Liver (tissue), 9 donors: ENCODE results near the gene ERFL. TPM values are rescaled to one million over a fixed set of nuclear protein-coding genes. Genes with fewer than 3 reads are reported as not detected.

Experiments used
- DNase-seq: peaks from one replicate; pipeline ENCODE4 v3.0.0-alpha.2; 2017; ENCODE audit warnings: low spot score
- H3K27ac ChIP-seq, 2 donors: one replicate each; pipeline ENCODE4 v1.7.0; 2013; ENCODE audit warnings: inconsistent platforms in 2 of 2, low read length in 2 of 2, control low read depth in 1 of 2, low read depth in 1 of 2, mild to moderate bottlenecking in 1 of 2
- H3K27me3 ChIP-seq, 4 donors: one replicate each; pipeline versions ENCODE4 v1.6.1 to v1.7.0; 2013; ENCODE audit warnings: low read length in 3 of 4, inconsistent platforms in 1 of 4, mild to moderate bottlenecking in 1 of 4, moderate library complexity in 1 of 4; ENCODE audit not compliant: control insufficient read depth in 4 of 4, insufficient read depth in 4 of 4
- H3K36me3 ChIP-seq, 4 donors: one replicate each; pipeline versions ENCODE4 v1.6.1 to v1.7.0; 2013; ENCODE audit warnings: low read length in 3 of 4, mild to moderate bottlenecking in 3 of 4, low read depth in 1 of 4, moderate library complexity in 1 of 4; ENCODE audit not compliant: control insufficient read depth in 4 of 4, insufficient read depth in 3 of 4
- H3K4me1 ChIP-seq, 4 donors: one replicate each; pipeline versions ENCODE4 v1.6.1 to v1.7.0; 2013; ENCODE audit warnings: low read length in 3 of 4, mild to moderate bottlenecking in 3 of 4, moderate library complexity in 1 of 4; ENCODE audit not compliant: control insufficient read depth in 4 of 4, insufficient read depth in 4 of 4
- H3K4me3 ChIP-seq, 3 donors: one replicate each; pipeline versions ENCODE4 v1.6.1 to v1.7.0; 2013; ENCODE audit warnings: low read length in 3 of 3, control low read depth in 1 of 3, low read depth in 1 of 3, mild to moderate bottlenecking in 1 of 3
- H3K9ac ChIP-seq, 2 donors: one replicate each; pipeline ENCODE4 v1.7.0; 2013; ENCODE audit warnings: low read length in 2 of 2, mild to moderate bottlenecking in 2 of 2, moderate library complexity in 2 of 2, control low read depth in 1 of 2, low read depth in 1 of 2
- H3K9me3 ChIP-seq, 4 donors: one replicate each; pipeline versions ENCODE4 v1.6.1 to v1.7.0; 2013; ENCODE audit warnings: low read length in 3 of 4; ENCODE audit not compliant: control insufficient read depth in 4 of 4
- ATF3 ChIP-seq: IDR thresholded peaks from 2 replicates; pipeline ENCODE4 v1.6.1; 2016; ENCODE audit warnings: antibody characterized with exemption
- EGR1 ChIP-seq, 2 donors: IDR thresholded peaks; 2 replicates each; pipeline ENCODE4 v1.6.1; 2016 to 2018; ENCODE audit warnings: antibody characterized with exemption in 2 of 2, low read depth in 2 of 2
- FOXA1 ChIP-seq: IDR thresholded peaks from 2 replicates; pipeline ENCODE4 v1.6.1; 2016; ENCODE audit warnings: antibody characterized with exemption
- FOXA2 ChIP-seq: IDR thresholded peaks from 2 replicates; pipeline ENCODE4 v1.6.1; 2016; ENCODE audit warnings: antibody characterized with exemption
- GABPA ChIP-seq, 2 donors: IDR thresholded peaks in 1 of 2; conservative IDR thresholded peaks in 1 of 2; 2 replicates each; pipeline ENCODE4 v1.6.1; 2016; ENCODE audit warnings: antibody characterized with exemption in 2 of 2, mild to moderate bottlenecking in 1 of 2, moderate library complexity in 1 of 2
- HNF4A ChIP-seq, 2 donors: conservative IDR thresholded peaks; 2 replicates each; pipeline ENCODE4 v1.6.1; 2016; ENCODE audit warnings: antibody characterized with exemption in 2 of 2, mild to moderate bottlenecking in 2 of 2
- HNF4G ChIP-seq: IDR thresholded peaks from 2 replicates; pipeline ENCODE4 v1.6.1; 2016; ENCODE audit warnings: antibody characterized with exemption
- JUND ChIP-seq, 2 donors: IDR thresholded peaks; 2 replicates each; pipeline ENCODE4 v1.6.1; 2016; ENCODE audit warnings: antibody characterized with exemption in 2 of 2
- MAX ChIP-seq: IDR thresholded peaks from 2 replicates; pipeline ENCODE4 v1.6.1; 2016; ENCODE audit warnings: antibody characterized with exemption
- NR2F2 ChIP-seq: IDR thresholded peaks from 2 replicates; pipeline ENCODE4 v1.6.1; 2016; ENCODE audit warnings: antibody characterized with exemption
- RAD21 ChIP-seq, 2 donors: IDR thresholded peaks; 2 replicates each; pipeline ENCODE4 v1.6.1; 2016; ENCODE audit warnings: antibody characterized with exemption in 2 of 2, mild to moderate bottlenecking in 2 of 2
- REST ChIP-seq: IDR thresholded peaks from 2 replicates; pipeline ENCODE4 v1.6.1; 2016; ENCODE audit warnings: antibody characterized with exemption, mild to moderate bottlenecking
- RXRA ChIP-seq, 2 donors: IDR thresholded peaks; 2 replicates each; pipeline ENCODE4 v1.6.1; 2017 to 2018; ENCODE audit warnings: antibody characterized with exemption in 2 of 2, mild to moderate bottlenecking in 1 of 2
- SP1 ChIP-seq: IDR thresholded peaks from 2 replicates; pipeline ENCODE4 v1.6.1; 2018; ENCODE audit warnings: antibody characterized with exemption, mild to moderate bottlenecking
- TAF1 ChIP-seq: conservative IDR thresholded peaks from 2 replicates; pipeline ENCODE4 v1.6.1; 2016; ENCODE audit warnings: antibody characterized with exemption, mild to moderate bottlenecking
- YY1 ChIP-seq: IDR thresholded peaks from 2 replicates; pipeline ENCODE4 v1.6.1; 2016; ENCODE audit warnings: antibody characterized with exemption, mild to moderate bottlenecking
- ZBTB33 ChIP-seq: IDR thresholded peaks from 2 replicates; pipeline ENCODE4 v1.6.1; 2016; ENCODE audit warnings: antibody characterized with exemption
- WGBS: extraction: QIAGEN DNeasy Blood & Tissue Kit; methylation state at CpG from one replicate; pipeline ENCODE4 v1.1.7; 2013; 5-methylcytosine and 5-hydroxymethylcytosine counted together
- polyA plus RNA-seq, 2 donors: library from polyadenylated mRNA; stranded (reverse) in 1 of 2; unstranded in 1 of 2; fragments of 200-250 nt in 1 of 2; fragments of >200 nt in 1 of 2; fragmentation: Nextera tagmentation in 1 of 2; extraction: Ambion mirVana in 1 of 2; gene quantifications; one replicate each; pipeline versions ENCODE4 v1.2.1 to v1.2.3, GENCODE V29; 2013 to 2015
- total RNA-seq, 2 donors: library from RNA; depleted of rRNA; stranded (reverse); fragments of >200 nt; gene quantifications; one replicate each; pipeline ENCODE4 v1.2.3, GENCODE V29; 2014
- donor health status: healthy.
- donor health status: healthy.
- donor health status: healthy.
- donor health status: healthy.
- donor health status: healthy.

ERFL gene
- total and polyA plus RNA-seq, 4 donors: not detected

- 75% methylated on average over 10 of the region's 10 CpGs for WGBS
- Histone ChIP-seq H3K9ac (no peak overlapping the region), H3K4me3 (no peak overlapping the region), H3K4me1 (peaks cover 0 to 19% (median 5%) of the 10 kb centered on the region in 4 donors), H3K9me3 (no peaks in the 10 kb centered on the region), H3K36me3 (peaks cover 23 to 70% (median 35%) of the 10 kb centered on the region in 4 donors), H3K27me3 (no peaks in the 10 kb centered on the region), H3K27ac (no peak overlapping the region)
- no peak for DNase-seq
- TF ChIP-seq ZBTB33 (no peak), EGR1 (IDR thresholded peaks at IDR 0.05; ENCODE audit: low read depth in 2 of 2) (no peak)
Measured at GRCh38 chr19:41868120-41868988, 59.9 kb downstream of the ERFL start.

GRCh38 chr19:41866284-41866683, 62.0 kb downstream of the ERFL start:
- H3K27me3 ChIP-seq: no peaks in the 10 kb centered on the region
- H3K4me3 ChIP-seq: no peak overlapping the region
- no peak for DNase-seq
- no peak overlapping the region for H3K9ac ChIP-seq
- peaks cover 0 to 19% (median 13%) of the 10 kb centered on the region in 4 donors for H3K4me1 ChIP-seq
- no peaks in the 10 kb centered on the region for H3K9me3 ChIP-seq
- no peak for TF ChIP-seq ATF3
- no peak for TF ChIP-seq FOXA1
- no peak for TF ChIP-seq FOXA2
- no peak for TF ChIP-seq HNF4A (conservative IDR thresholded peaks at IDR 0.05)
- no peak for TF ChIP-seq GABPA (IDR thresholded peaks at IDR 0.05 in 1 of 2, conservative IDR thresholded peaks at IDR 0.05 in 1 of 2)
- H3K36me3 ChIP-seq: peaks cover 21 to 74% (median 47%) of the 10 kb centered on the region in 4 donors
- no peak overlapping the region for H3K27ac ChIP-seq
- WGBS: 95% methylated on average over 3 of the region's 3 CpGs

- WGBS: 94% methylated on average over 5 of the region's 5 CpGs
- Histone ChIP-seq H3K9ac (no peak overlapping the region), H3K4me1 (peaks cover 4 to 24% (median 19%) of the 10 kb centered on the region in 4 donors), H3K36me3 (peaks cover 19 to 62% (median 42%) of the 10 kb centered on the region in 4 donors), H3K27me3 (no peaks in the 10 kb centered on the region), H3K27ac (no peak overlapping the region), H3K4me3 (no peak overlapping the region), H3K9me3 (no peaks in the 10 kb centered on the region)
- no peak for DNase-seq
- TF ChIP-seq RAD21 (IDR thresholded peaks at IDR 0.05) (no peak), RXRA (IDR thresholded peaks at IDR 0.05) (no peak), HNF4G (no peak), SP1 (no peak), FOXA1 (no peak), NR2F2 (no peak), YY1 (no peak), MAX (no peak), EGR1 (IDR thresholded peaks at IDR 0.05; ENCODE audit: low read depth in 2 of 2) (no peak), FOXA2 (no peak), ATF3 (no peak), JUND (IDR thresholded peaks at IDR 0.05) (no peak), TAF1 (no peak), REST (no peak), ZBTB33 (no peak), GABPA (IDR thresholded peaks at IDR 0.05 in 1 of 2, conservative IDR thresholded peaks at IDR 0.05 in 1 of 2) (no peak), HNF4A (conservative IDR thresholded peaks at IDR 0.05) (no peak)
Measured at GRCh38 chr19:41864374-41864773, 63.9 kb downstream of the ERFL start.
